Memory B cell (primary cell): ENCODE data around the gene HOXD11.

Experiments used
- ATAC-seq: fragments of 150-1000 bp; cut with Tn5 transposase; 2 replicates; pipeline ENCODE4 v1.10.0; 2021; ENCODE audit warnings: low read depth, mild to moderate bottlenecking, moderate library complexity
- DNase-seq, 2 donors: peaks; one replicate each; pipeline ENCODE4 v3.0.0; 2022; ENCODE audit warnings: low spot score in 2 of 2
- H3K27ac Mint-ChIP-seq: one replicate; pipeline ENCODE4 v1.8.0; 2022; ENCODE audit warnings: mild to moderate bottlenecking, moderate library complexity, mixed read lengths
- H3K27me3 Mint-ChIP-seq: one replicate; pipeline ENCODE4 v1.8.0; 2022; ENCODE audit warnings: mixed read lengths
- H3K36me3 Mint-ChIP-seq: one replicate; pipeline ENCODE4 v1.8.0; 2022; ENCODE audit warnings: mild to moderate bottlenecking, mixed read lengths
- H3K4me1 Mint-ChIP-seq: one replicate; pipeline ENCODE4 v1.8.0; 2022; ENCODE audit warnings: mixed read lengths
- H3K4me3 Mint-ChIP-seq: one replicate; pipeline ENCODE4 v1.8.0; 2022; ENCODE audit warnings: mild to moderate bottlenecking, moderate library complexity, mixed read lengths
- H3K9me3 Mint-ChIP-seq: one replicate; pipeline ENCODE4 v1.8.0; 2022; ENCODE audit warnings: mixed read lengths

Gene HOXD11

DNA sequence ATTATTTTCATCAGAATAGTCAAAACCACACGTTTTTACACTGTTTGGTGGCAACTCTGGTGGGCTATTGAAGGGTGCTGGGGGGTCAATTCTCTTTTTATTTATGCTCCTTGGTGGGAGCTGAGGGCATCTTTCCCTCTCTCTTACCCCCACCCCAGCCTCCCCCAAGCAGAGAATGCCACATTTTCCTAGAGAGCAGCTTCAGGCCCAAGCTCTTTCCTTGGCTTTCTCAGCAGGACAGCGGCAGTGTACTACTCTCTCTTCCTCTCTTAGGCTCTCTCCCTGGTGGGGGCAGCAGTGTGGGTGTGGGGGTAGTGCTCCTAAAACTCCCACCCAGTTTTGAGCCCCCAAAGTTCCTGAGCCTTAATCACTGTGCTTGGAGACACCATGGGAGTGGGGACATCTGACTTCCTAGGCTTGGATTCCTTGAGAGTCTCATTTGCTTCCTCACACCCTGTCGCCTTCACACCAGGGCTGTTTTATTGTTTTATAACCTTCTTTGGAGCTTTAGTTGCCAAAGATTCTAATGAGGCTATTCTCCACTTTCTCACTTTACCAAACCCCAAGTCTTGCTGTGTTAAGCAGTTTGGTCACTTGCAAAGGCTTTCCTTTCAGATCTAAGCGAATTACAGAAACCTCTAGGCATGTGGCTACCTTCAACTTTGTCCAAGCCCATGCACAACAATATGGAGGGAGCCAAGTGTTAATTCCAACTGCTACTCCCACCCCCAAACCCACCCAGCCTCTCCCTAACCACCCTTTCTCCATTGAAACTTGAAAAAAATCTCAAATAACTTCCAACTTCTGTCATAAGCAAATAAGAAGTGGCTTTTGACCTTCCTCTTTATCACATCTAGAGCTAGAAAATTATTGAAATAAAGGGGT, 38.2 kb downstream of the HOXD11 start:
- Mint-ChIP-seq H3K4me3 (no peak overlapping the region), H3K36me3 (no peaks in the 10 kb centered on the region), H3K27ac (no peak overlapping the region), H3K4me1 (peaks cover 5% of the 10 kb centered on the region), H3K9me3 (no peaks in the 10 kb centered on the region), H3K27me3 (peaks cover 29% of the 10 kb centered on the region)
- no peak for ATAC-seq
- peak in 1 of 2 donors; percentile 6 for DNase-seq

DNA sequence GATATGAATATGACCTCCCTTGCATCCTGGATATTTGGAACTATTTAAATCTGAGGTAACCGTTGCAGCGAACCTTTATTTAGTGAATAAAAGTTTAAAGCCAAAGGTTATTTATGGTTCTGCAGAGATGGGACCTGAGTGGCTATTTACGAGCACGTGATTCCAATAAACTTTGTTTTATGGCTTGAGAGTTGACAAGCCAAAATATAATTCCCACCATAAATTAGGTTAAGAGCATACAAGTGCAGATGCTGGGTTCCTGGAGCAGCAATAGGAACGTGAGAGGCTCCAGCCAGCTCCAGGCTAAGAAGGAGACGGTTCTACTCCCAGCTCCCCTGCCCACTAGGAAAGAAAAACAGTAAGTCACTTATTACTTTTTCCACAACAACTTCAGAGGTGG, 39.0 kb downstream of the HOXD11 start:
- no peak for ATAC-seq
- Mint-ChIP-seq H3K36me3 (no peaks in the 10 kb centered on the region), H3K9me3 (no peaks in the 10 kb centered on the region), H3K4me3 (no peak overlapping the region), H3K4me1 (peaks cover 5% of the 10 kb centered on the region), H3K27me3 (peaks cover 32% of the 10 kb centered on the region), H3K27ac (no peak overlapping the region)
- DNase-seq = no peak

DNA sequence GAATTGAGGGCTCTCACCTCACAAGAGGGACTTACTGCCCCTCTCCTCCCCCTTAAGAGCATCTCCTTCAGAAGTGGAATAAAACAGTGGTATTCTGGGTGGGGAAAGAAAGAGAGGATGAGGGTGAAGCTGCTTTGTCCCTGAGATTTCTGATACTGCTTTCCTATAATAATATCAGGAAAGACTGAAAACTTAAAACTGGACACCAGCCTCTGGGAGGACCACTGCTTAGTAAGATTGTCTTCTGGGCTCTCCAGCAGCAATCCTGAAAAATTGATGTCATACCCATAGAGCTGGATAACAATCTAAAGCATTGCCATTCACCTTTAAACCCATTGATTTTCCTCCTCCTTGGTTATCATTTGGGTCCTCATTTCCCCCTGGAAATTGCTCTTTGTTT, 39.6 kb downstream of the HOXD11 start:
- no peaks in the 10 kb centered on the region for H3K4me1 Mint-ChIP-seq

DNA sequence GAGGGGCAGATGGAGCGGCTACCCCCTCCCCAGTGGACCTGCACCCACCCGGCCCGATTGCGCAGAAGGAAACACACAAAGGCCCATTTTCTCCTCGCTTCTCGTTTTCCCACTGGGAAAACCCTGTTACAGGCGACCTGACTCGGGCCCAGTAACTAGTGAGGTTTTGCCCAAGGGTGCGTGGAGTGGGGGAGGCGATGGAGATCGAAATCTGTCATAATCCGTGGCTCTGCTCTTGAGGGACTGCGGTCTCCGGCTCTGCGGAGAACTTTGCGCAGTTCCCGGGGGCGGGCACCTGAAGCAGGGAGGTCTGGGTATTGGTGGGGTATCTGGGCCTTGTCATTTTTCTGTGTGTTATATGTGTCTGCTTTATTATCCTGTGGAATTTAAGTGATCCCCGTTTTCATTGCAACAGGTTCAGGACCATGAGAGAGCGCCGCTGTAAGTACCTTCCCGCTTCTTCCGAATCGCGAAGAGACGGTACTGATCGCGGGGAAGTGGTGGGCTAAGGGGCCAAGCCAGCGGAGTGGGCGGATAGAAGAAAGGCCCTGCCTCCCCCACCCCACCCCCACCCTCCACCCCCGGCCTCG, 40.2 kb downstream of the HOXD11 start:
- Mint-ChIP-seq H3K27ac (no peak overlapping the region), H3K36me3 (no peaks in the 10 kb centered on the region), H3K9me3 (no peaks in the 10 kb centered on the region), H3K4me3 (no peak overlapping the region), H3K27me3 (peaks cover 26% of the 10 kb centered on the region), H3K4me1 (no peaks in the 10 kb centered on the region)
- ATAC-seq (no peak), DNase-seq (no peak)

More for the DNA sequence above, 39.6 kb downstream of the HOXD11 start:
- H3K27me3 Mint-ChIP-seq = peaks cover 28% of the 10 kb centered on the region
- ATAC-seq = no peak
- DNase-seq = no peak
- H3K9me3 Mint-ChIP-seq = no peaks in the 10 kb centered on the region
- H3K36me3 Mint-ChIP-seq = no peaks in the 10 kb centered on the region
- H3K4me3 Mint-ChIP-seq = no peak overlapping the region
- no peak overlapping the region for H3K27ac Mint-ChIP-seq

DNA sequence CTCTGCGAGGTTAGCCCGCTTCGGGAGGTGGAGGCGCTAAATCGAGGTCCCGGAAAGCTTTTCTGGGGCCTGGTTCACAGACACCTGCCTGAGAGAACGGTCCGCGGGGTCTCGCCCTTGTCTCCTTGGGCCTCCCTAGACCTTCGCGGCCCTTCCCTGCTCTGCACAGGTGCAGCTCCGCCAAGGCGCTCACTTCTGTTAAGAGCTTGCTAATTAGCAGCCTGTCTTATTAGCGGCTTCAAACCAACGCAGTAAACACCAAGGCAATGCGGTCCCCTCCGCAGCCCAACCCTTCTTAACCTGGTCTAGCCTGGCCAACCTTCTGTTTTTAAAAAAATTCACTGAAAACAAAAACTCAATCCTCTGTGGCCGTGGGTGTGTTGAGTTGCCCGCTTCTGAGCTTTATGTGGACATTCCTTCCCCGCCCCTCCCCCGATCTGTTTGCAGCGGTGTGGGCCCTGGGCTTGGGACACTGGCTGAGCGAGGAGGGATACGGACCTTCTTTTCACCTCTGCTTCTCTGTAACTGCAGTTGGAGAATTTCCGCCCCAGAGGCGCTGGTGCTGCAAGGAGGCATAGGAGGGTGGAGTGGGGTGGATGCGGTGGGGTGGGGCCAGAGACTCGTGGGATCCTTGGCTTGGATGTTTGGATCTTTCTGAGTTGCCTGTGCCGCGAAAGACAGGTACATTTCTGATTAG, 40.9 kb downstream of the HOXD11 start:
- Mint-ChIP-seq H3K27me3 (peaks cover 25% of the 10 kb centered on the region), H3K4me3 (no peak overlapping the region), H3K36me3 (no peaks in the 10 kb centered on the region), H3K9me3 (no peaks in the 10 kb centered on the region), H3K27ac (no peak overlapping the region), H3K4me1 (no peaks in the 10 kb centered on the region)
- no peak for ATAC-seq
- no peak for DNase-seq

DNA sequence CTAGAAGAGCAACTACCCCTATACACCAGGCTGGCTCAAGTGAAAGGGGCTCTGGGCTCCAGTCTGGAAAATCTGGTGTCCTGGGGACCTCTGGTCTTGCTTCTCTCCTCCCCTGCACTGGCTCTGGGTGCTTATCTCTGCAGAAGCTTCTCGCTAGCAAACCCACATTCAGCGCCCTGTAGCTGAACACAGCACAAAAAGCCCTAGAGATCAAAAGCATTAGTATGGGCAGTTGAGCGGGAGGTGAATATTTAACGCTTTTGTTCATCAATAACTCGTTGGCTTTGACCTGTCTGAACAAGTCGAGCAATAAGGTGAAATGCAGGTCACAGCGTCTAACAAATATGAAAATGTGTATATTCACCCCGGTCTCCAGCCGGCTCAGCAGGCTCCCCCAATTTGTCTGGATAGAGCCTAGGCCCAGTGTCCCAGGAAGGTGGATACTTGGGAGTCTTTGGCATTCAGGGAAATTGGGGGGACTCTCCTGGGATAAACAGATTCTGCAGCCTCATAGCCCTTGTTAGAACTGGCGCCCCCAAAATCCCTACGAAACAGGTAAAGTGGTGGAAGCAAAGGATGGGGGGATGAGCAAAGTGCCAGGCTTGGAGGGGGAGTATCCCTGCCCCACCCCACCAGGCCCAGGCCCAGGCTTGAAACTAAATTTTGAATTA, 41.8 kb downstream of the HOXD11 start:
- Mint-ChIP-seq H3K4me1 (no peaks in the 10 kb centered on the region), H3K4me3 (no peak overlapping the region), H3K27me3 (peaks cover 23% of the 10 kb centered on the region), H3K36me3 (no peaks in the 10 kb centered on the region), H3K9me3 (no peaks in the 10 kb centered on the region), H3K27ac (no peak overlapping the region)
- DNase-seq = peak in 1 of 2 donors; percentile 7
- ATAC-seq = no peak

DNA sequence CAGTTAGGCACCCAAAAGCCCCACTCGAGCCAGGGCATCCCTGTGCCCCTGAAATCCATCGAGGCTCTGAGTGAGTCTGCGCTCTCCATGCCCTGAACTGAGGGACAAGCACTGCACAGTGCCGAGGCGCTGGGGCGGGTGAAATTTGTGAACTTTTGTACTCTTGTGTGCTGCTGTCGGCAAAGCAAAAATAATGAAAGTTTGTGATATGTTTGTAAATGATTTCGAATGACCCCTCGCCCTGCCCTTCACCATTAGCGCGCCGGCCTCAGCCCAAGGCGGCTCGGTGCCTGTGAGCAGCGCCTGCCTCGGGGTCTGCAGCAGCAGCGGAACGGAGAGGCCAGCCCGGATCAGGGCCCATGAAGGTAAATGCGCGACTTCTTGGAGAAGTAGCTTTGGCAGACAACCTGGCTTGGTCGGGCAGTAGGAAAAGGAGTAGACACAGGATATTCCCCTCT, 42.4 kb downstream of the HOXD11 start:
- H3K9me3 Mint-ChIP-seq = no peaks in the 10 kb centered on the region
- no peak overlapping the region for H3K27ac Mint-ChIP-seq
- peaks cover 20% of the 10 kb centered on the region for H3K27me3 Mint-ChIP-seq
- no peak overlapping the region for H3K4me3 Mint-ChIP-seq
- no peak for ATAC-seq
- H3K4me1 Mint-ChIP-seq = no peaks in the 10 kb centered on the region
- DNase-seq = peak in 1 of 2 donors; percentile 8
- H3K36me3 Mint-ChIP-seq = no peaks in the 10 kb centered on the region

DNA sequence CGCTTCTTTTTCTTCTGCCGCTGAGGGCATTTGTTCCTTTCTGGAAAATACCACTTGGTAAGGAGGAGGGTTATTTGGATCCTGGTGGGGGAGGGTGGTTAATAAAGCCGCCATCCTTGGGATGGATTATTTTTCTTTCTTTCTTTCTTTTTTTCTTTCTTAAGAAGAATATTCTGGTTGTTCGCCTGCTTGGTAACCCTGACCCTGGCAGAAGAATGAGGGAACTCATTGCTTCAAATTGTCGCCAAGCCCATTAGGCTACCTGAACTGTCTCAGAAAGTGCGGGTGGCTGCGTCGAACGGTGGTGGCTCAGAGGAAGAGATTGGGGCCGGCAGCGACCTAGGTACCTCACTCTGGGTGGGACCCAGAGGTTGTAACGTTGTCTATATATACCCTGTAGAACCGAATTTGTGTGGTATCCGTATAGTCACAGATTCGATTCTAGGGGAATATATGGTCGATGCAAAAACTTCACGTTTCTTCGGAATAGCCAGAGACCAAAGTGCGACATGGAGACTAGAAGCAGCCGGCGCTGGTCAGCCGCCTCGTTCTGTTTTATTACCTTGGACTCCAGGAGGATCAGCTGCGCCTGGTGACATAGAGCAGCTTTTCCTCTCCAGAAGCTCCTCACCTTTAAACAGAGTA, 43.0 kb downstream of the HOXD11 start:
- H3K27ac Mint-ChIP-seq = no peak overlapping the region
- peaks cover 25% of the 10 kb centered on the region for H3K27me3 Mint-ChIP-seq
- H3K4me1 Mint-ChIP-seq = no peaks in the 10 kb centered on the region
- DNase-seq (peak in 1 of 2 donors; percentile 6), ATAC-seq (no peak)
- no peak overlapping the region for H3K4me3 Mint-ChIP-seq
- H3K9me3 Mint-ChIP-seq = no peaks in the 10 kb centered on the region
- H3K36me3 Mint-ChIP-seq = no peaks in the 10 kb centered on the region

DNA sequence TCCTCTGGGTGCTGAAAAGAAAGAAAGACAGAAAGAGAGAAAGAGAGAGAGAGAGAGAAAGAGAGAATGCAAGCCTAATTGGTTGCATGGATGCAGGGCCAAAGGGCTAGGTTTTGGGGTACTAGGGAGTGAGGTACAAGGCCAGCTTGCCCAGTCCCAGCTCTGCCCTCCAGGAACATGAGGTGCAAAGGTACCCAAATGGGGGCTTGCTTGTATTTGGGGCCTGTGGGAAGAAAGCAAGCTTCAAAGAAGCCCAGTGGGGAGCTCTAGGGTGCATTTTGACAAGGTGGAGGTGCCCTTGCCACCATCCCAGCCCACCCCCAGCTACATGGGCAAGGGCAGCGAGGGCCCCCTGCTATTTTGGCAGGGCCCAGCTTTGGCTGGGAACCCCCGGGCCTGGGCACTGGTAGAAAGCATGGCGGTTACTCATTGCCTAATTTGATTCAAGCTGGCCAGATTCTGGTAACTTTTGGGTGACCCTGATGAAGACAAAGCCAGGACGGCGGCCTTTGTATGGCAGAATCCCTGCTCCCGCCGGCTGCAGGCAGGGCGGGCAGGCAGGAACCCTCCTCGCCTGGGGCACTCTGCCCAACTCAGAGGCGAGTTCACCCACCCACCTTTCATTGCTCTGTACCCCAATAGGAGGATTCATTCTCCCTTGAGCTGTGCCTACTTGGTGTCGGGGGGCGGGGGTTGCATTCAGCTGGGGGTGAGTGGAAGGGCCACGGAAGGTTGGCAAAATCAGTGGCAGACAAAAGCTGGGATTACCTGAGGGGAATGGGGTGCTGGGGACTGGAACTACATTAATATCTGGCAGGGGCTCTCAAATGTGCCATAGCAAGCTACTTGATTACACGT, 43.7 kb downstream of the HOXD11 start:
- Mint-ChIP-seq H3K36me3 (no peaks in the 10 kb centered on the region), H3K27ac (no peak overlapping the region), H3K4me3 (no peak overlapping the region), H3K27me3 (peaks cover 22% of the 10 kb centered on the region), H3K4me1 (no peaks in the 10 kb centered on the region), H3K9me3 (no peaks in the 10 kb centered on the region)
- peak in 1 of 2 donors; percentile 6 for DNase-seq
- ATAC-seq = no peak

DNA sequence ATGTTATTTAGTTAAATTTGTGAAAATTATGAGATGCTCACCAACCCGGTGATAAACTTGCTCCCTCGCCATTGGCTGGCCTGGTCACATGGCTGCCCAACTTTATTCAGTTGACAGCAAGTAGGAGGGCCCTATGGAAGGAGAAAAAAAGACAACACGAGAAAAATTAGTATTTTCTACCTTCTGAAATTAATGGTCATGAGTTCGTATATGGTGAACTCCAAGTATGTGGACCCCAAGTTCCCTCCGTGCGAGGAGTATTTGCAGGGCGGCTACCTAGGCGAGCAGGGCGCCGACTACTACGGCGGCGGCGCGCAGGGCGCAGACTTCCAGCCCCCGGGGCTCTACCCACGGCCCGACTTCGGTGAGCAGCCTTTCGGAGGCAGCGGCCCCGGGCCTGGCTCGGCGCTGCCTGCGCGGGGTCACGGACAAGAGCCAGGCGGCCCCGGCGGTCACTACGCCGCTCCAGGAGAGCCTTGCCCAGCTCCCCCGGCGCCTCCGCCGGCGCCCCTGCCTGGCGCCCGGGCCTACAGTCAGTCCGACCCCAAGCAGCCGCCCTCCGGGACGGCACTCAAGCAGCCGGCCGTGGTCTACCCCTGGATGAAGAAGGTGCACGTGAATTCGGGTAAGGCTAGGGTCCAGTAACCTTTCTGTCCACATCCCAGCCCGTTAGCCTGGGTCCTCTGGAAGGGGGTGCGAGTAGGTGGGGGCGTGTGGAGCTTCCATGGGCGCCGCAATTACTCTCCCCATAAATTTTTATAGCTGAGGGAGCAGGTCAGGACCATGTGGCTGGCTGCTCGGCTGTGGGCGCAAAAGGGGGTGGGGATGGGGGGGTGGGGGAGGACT, 44.6 kb downstream of the HOXD11 start, which contains the start of gene HOXD4:
Gene HOXD4, plus strand, starts transcription at position 109 of the 846 bp plus-strand sequence. Its CDS starts 84 bp downstream, at position 193.
- H3K36me3 Mint-ChIP-seq = no peaks in the 10 kb centered on the region
- no peaks in the 10 kb centered on the region for H3K4me1 Mint-ChIP-seq
- no peak within 1 kb of the TSS for H3K4me3 Mint-ChIP-seq
- no peaks in the 10 kb centered on the region for H3K9me3 Mint-ChIP-seq
- ATAC-seq (no peak), DNase-seq (peak in 1 of 2 donors; percentile 9)
- H3K27me3 Mint-ChIP-seq = peaks cover 22% of the 10 kb centered on the region
- no peak within 1 kb of the TSS for H3K27ac Mint-ChIP-seq

DNA sequence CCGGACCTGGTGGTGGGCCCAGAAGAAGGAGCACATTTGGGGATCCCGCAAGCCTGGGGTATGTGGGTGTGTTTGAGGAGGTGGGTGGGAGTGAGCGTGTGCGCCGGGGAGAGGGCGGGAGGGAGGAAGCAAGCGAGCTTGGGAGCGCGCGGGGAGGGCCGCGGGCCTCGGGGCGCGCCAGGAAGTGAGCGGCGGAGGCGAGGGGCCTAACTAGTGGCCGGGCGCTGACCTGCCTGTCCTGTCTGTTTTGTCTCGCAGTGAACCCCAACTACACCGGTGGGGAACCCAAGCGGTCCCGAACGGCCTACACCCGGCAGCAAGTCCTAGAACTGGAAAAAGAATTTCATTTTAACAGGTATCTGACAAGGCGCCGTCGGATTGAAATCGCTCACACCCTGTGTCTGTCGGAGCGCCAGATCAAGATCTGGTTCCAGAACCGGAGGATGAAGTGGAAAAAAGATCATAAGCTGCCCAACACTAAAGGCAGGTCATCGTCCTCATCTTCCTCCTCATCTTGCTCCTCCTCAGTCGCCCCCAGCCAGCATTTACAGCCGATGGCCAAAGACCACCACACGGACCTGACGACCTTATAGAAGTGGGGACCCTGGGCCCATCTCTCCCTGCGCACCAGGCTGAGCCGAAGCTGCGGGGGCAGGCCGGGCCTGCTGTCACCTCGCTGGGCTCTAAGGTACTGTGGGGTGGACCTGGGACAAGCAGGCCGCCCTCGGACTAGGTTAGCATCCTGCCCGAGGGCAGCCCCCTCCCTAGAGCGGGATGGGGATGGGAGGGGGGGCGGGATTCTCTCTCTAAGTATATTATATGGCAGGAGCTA, 45.5 kb downstream of the HOXD11 start:
- peaks cover 2% of the 10 kb centered on the region for H3K9me3 Mint-ChIP-seq
- peaks cover 20% of the 10 kb centered on the region for H3K27me3 Mint-ChIP-seq
- no peak overlapping the region for H3K4me3 Mint-ChIP-seq
- no peak overlapping the region for H3K27ac Mint-ChIP-seq
- peaks cover 2% of the 10 kb centered on the region for H3K36me3 Mint-ChIP-seq
- DNase-seq (peak in 1 of 2 donors; percentile 7), ATAC-seq (no peak)
- peaks cover 2% of the 10 kb centered on the region for H3K4me1 Mint-ChIP-seq
